ENCODE results near the gene GRIN1.

The GRIN1 gene

DNA sequence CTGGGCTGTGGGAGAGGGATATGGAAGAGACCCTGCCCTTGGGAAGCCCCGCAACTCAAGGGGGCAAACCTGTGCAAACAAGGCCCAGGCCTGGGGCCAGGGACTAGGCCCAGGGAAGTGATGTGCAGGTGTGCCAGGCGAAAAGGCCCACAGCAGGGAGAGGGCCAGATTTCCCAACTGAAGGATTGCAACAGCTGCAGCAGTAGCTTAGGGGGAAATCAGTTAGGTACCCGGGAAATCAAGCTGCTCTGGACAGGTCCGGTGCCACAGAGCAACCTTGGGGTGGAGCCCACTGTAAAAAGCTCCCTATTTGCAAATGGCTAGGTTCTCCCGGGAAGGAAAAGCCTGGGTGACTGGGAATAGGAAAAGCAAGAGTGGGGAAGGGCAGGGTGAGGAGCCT is 10.4 kb downstream of the GRIN1 start:
- no peak for DNase-seq

DNA sequence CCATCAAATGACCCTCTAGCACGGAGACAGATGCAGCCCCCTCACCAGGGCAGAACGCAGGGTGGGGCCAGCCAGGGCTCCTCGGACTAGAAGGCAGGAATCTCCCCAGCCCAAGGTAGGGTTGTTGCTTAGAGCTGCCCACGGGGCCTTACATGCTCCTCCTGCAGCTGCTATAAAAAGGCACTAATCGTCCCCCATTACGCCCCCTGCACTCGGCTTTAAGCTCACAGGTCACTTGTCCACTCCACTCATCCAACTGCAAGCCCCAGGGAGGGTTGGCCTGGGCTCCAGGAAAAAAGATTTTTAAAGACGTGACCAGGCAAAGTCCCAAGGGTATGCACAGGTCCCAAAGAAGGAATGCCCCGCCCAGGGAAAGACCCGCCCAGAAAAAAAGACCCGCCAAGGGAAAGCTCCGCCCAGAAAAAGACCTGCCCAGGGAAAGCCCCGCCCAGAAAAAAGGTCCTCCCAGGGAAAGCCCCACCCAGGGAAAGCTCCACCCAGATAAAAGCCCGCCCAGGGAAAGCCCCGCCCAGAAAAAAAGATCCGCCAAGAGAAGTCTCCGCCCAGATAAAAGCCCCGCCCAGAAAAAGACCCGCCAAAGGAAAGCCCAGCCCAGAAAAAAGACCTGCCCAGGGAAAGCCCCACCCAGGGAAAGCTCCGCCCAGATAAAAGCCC is 11.1 kb downstream of the GRIN1 start:
- DNase-seq: no peak

DNA sequence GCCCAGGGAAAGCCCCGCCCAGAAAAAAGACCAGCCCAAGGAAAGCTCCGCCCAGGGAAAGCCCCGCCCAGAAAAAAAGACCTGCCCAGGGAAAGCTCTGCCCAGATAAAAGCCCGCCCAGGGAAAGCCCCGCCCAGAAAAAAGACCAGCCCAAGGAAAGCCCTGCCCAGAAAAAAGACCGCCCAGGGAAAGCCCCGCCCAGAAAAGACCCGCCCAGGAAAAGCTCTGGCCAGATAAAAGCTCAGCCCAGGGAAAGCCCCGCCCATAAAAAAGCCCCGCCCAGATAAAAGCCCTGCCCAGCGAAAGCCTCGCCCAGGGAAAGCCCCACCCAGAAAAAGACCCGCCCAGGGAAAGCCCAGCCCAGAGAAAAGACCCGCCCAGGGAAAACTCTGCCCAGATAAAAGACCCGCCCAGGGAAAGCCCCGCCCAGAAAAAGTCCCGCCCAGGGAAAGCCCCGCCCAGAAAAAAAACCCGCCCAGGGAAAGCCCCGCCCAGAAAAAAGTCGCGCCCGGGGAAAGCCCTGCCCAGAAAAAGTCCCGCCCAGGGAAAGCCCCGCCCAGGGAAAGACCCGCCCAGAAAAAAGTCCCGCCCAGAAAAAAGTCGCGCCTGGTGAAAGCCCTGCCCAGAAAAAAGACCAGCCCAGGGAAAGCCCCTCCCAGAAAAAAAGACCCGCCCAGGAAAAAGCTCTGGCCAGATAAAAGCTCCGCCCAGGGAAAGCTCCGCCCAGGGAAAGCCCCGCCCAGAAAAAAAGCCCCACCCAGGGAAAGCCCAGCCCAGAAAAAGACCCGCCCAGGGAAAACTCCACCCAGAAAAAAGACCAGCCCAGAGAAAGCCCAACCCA is 11.9 kb downstream of the GRIN1 start:
- no peak for DNase-seq

DNA sequence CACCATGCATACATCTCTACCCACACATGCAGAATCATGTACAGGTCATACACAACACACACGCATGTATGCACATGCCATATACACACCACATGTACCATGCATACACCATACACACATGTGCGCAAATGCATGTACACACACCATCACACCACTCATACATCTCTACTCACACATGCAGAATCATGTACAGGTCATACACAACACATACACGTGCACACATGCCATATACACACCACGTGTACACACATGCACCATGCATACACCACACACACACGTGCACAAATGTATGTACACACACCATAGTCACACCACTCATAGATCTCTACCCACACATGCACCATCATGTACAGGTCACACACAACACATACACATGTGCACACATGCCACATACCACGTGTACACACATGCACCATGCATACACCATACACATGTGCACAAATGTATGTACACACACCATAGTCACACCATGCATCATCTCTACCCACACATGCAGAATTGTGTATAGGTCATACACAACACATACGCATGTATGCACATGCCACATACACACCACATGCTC is 14.0 kb downstream of the GRIN1 start:
- no peak for DNase-seq

DNA sequence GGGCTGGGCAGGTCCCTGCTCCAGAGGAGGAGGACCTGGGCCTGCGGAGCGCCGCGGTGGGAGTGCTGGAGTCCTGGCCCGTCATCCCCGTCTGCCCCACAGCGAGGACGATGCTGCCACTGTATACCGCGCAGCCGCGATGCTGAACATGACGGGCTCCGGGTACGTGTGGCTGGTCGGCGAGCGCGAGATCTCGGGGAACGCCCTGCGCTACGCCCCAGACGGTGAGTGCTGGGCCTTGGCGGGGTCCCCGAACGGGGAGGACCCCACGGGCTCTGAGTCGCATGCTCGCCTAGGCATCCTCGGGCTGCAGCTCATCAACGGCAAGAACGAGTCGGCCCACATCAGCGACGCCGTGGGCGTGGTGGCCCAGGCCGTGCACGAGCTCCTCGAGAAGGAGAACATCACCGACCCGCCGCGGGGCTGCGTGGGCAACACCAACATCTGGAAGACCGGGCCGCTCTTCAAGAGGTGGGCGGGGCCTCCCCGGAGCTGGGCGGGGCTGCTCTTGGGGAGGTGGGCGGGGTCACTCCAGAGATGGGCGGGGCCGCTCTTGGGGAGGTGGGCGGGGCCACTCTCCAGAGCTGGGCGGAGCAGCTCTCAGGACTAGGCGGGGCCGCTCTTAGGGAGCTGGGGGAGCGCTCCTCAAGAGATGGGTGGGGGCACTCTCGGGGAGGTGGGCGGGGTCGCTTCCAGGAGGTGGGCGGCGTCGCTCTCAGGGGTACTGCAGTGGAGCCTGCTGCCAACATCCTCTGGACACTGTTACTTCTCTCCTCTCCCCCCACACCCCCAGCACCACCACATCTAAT is 17.8 kb downstream of the GRIN1 start:
- DNase-seq: no peak

DNA sequence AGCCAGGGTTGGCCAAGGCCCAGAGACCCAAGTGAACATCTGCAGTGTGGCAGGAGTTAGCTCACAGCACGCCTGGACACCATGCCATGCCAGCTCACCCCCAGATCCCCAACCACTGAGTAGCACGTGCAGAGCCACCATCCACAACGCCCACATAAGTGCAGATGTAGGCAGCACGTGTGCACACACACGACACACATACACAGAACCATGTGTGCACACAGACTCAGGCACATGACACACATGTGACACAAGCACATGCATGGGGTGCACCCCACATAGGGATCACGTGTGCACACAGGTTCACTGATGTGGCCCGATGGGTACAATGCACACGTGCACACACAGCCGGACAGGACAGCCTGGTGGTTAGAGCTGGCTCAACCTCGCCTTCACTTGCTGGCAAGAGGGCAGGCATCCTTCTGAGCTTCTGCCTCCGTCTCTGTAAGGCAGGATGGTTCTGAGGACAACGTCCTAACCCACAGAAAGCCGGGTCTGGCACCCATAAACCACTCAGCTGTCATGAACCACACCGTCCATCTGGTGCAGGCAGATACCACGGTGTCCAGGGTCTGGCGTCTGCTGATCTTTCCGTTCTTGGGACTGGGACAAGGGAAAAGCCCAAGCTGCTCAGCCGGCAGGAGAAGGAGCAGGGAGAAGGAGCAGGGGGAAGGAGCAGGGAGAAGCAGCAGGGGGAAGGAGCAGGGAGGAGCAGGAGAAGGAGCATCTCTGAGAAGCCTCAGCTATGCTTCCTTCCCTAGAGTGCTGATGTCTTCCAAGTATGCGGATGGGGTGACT is 18.9 kb downstream of the GRIN1 start:
- no peak for DNase-seq

DNA sequence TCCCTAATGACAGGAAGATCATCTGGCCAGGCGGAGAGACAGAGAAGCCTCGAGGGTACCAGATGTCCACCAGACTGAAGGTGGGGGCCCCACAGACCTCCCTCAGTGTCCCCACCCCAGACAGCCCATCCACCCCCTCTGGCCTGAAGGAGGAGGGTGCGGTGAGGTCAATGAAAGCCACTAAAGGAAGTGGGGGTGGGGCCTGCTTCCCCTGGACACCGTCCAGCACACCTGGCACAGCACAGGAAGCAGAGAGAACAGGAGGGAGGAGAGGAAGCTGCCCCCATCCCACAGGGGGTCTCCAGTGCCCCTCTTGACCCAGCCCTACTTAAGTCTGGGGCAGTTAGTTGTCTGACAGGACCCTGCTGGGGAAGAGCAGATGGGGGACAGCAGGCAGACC is 19.7 kb downstream of the GRIN1 start:
- no peak for DNase-seq

DNA sequence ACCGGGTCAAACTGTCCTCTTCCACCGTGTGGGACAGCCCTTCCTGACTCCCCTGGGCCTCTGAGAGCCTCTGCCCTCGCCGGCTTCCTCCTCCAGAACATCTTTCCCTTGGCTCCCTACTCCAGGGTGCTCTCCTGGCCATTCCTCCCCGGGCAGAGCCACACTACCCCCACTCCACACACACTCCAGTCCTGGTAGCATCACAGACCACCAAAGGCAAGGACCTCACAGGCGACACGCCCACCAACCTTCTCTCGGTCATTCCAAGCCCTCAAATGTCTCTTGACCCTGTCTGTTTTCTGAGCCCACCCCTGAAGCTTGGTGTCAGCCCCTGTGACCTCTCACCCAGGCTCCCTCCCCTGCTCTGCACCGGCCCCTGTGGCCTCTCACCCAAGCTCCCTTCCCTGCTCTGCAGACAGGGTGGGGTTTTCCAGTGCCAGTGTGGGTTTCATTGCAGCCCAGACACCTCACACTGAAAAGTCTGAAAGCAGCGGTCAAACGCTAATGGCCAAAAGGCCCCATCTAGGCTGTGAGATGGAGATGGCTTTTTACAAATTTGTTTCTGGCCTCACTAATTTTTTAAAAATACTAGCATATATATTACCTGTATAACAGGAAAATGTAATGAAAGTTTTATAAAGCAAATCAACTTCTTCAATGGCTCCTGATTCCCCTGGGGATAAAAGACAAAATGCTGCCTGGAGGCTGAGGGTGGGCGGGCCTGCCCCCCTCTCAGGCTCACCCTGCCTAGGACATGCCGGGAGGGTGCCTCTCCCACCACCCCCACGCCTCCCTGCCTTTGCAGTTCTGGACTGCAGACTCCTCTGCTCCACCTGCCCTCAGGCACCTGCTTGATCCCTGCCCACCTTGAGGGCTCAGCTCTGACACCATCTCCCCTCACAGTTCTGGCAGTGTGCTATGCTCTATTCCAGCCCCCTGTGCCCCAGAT is 20.4 kb downstream of the GRIN1 start:
- DNase-seq: no peak

DNA sequence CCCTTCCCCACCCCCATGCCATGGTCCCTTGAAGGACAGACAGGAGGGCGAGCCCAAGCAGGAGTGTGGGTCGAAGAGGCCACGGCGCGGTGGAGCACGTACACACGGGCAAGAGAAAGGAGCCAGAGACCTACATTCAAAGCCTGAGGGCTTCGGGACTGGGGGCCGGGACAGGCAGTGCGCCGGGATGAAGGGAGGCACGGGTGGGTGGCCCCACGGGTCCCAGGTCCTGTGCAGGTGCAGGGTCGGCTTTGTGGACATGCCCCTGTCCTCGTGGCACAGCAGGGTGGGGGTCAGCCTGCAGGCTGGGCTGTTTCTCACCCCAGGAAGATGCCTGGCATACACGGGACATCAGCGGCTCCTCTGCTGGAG is 21.1 kb downstream of the GRIN1 start:
- no peak for DNase-seq

DNA sequence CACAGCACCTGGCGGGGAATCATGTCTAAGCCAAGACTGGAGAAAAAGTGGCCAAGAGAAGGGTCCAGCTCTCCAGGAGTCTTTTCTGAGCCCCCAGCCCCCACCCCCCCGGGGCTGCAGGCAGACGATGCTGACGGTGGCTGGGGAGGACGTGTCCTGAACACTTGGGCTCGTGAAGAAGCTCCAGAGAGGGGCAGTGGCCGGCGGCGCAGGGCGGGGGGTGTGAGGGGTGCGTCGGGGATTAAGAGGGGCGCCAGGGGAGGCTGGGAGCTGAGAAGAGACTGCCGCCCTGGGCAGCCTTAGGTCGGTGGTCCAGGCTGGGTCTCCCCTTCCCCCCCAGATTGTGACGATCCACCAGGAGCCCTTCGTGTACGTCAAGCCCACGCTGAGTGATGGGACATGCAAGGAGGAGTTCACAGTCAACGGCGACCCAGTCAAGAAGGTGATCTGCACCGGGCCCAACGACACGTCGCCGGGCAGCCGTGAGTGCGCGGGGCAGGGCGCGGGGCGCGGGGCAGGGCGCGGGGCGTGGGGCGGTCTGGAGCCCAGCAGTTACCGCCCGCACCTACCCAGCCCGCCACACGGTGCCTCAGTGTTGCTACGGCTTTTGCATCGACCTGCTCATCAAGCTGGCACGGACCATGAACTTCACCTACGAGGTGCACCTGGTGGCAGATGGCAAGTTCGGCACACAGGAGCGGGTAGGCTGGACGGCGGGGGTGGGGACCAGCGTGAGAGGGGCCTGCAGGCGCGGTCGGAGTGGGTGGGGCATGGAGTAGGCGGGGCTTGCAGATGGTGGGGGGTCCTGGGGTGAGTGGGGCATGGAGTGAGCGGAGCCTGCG is 22.0 kb downstream of the GRIN1 start:
- peak; percentile 63 for DNase-seq

DNA sequence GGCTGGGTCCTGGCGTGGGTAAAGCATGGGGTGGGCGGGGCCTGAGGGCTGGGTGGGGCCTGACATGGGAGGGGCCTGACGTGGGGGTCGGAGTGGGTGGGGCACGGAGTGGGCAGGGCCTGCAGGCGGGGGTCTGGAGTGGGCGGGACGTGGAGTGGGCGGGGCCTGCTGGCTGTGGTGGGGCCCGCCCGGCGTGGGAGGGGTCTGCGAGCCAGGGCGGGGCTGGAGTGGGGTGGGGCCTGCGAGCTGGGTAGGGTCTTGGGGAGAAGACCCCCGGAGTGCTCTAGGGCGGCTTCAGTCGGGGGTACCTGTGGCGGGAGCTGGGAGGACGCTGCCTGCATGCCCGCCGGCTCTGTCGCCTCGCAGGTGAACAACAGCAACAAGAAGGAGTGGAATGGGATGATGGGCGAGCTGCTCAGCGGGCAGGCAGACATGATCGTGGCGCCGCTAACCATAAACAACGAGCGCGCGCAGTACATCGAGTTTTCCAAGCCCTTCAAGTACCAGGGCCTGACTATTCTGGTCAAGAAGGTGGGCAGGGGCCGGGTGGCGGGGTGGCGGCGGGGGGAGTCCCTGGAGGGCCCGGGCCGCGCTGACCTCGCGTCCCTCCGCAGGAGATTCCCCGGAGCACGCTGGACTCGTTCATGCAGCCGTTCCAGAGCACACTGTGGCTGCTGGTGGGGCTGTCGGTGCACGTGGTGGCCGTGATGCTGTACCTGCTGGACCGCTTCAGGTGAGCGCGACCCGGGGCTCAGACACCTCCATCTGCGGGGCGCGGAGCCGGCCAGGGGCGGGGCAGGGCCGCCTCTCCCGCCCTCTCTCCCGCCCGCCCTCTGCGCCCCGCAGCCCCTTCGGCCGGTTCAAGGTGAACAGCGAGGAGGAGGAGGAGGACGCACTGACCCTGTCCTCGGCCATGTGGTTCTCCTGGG is 22.9 kb downstream of the GRIN1 start:
- peak; percentile 56 for DNase-seq

DNA sequence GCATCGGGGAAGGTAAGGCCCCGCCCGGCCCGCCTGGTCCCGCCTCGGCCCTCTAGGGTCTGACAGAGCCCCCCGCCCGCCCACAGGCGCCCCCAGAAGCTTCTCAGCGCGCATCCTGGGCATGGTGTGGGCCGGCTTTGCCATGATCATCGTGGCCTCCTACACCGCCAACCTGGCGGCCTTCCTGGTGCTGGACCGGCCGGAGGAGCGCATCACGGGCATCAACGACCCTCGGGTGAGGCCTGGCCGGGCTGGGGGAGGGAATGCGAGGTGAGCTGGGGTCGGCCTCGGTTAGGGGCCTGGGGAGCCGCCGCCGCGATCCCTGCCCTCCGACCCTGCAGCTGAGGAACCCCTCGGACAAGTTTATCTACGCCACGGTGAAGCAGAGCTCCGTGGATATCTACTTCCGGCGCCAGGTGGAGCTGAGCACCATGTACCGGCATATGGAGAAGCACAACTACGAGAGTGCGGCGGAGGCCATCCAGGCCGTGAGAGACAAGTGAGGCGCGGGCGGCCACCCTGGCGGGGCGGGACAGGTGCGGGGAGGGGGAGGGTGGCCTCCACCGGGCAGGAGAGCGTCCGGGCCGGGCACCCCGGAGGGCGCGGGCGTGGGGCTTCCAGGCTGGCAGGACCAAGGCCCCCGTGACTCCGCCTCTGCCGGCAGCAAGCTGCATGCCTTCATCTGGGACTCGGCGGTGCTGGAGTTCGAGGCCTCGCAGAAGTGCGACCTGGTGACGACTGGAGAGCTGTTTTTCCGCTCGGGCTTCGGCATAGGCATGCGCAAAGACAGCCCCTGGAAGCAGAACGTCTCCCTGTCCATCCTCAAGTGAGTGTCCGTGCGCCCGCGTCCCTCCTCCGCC is 23.8 kb downstream of the GRIN1 start:
- no peak for DNase-seq

DNA sequence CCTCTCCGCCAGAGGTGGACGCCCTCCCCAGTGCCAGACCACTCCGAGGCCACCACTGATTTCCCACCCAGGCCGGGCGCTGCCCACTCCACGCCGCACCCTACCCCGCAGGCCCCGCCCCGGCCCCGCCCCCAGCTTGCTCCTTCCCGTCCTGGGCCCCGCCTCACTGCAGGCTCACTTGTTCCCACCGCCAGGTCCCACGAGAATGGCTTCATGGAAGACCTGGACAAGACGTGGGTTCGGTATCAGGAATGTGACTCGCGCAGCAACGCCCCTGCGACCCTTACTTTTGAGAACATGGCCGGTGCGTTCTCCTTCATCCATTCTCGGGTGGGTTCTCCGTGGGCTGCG is 24.4 kb downstream of the GRIN1 start:
- no peak for DNase-seq

DNA sequence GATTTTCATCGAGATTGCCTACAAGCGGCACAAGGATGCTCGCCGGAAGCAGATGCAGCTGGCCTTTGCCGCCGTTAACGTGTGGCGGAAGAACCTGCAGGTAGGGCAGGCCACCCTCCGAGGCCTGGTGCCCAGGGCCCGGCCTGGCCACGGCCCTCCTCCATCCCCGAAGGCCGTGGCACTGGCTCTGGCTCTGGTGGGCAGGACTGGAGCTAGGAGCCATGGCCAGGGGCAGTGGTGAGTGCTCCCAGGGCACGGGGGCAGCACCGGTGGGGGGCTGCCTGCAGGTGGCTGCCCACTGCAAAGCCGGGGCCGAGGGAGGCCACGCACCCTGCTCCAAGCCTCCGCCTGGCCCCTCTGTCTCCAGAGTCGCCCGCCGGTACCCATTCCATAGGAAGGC is 24.9 kb downstream of the GRIN1 start:
- DNase-seq: no peak

DNA sequence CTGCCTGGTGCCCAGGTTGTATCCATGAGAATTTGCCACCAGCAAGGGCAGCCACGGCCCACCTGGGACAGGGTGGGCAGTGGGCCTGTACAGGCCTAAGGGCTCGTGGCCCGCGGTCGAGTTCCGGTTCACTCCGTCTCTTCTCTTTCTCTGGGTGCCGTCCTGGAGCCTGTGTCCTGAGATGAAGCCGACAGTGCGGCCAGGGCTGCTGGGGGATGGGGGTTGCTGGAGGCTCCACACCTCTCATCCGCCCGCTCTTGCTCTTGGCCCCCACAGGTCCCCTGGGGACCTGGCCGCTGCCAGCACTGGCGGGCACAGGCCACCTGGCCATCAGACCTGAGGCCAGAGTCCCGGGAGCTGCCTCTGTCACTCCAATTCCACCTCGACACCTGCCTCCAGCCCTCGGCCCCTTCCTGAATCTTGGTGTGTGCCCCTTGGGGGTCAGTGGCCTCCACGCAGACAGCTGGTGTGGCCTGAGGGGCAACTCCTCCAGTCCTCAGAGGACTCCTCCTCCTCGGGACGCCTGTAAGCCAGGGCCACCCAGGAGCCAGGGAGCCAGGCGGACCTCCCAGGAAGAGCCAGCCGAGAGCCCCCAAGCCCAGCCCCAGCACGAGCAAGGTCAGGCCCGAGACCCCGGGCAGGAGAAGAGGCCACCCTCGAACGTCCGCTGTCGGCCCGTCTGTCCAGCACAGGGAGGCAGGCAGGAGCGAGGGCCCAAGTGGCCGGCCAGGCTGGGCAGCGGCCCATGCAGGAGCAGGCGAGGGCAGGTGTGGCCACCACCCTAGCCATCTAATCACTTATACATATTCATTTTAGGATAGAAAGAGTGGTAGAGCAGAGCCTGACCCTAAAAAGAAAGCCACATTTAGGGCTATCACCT is 25.7 kb downstream of the GRIN1 start:
- DNase-seq: no peak

DNA sequence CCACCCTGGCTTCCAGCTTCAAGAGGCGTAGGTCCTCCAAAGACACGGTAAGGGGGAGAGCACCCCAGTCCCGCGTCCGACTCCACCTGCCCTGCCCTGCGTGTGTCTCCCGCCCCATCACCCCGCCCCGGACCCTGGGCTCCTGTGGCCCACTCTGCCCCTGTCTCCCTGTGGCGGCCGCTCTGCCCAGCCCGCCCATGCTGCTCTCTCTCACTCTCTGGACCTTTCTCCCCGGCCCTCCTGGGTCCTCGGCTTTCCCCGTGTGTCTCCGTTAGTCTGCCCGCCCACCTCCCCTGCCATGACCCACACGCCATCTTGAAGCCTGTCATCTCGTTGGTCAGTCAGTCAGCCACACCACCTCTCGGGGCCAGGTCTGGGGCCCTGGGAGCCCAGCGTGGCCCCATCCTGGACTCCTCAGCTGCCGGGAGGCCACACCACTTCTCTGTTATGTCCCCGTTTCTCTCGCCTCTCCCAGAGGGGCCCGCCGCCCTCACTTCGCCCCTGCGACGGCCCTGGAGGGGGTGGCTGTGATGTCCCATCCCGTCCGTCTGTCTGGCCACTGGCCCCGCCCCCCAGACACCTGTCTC is 26.4 kb downstream of the GRIN1 start:
- DNase-seq: no peak
